Kidney epithelial cell (primary cell): ENCODE measurements around the gene ABLIM1. TPM values are rescaled to one million over a fixed set of nuclear protein-coding genes. Genes with fewer than 3 reads are reported as not detected.

Experiments
- DNase-seq: peaks from one replicate; pipeline ENCODE4 v3.0.0-alpha.2; 2010; ENCODE audit warnings: low read depth
- H3K27me3 ChIP-seq: 2 replicates; pipeline ENCODE4 v1.6.0; 2011; ENCODE audit warnings: low read length; ENCODE audit not compliant: control insufficient read depth, insufficient read depth
- H3K36me3 ChIP-seq: 2 replicates; pipeline ENCODE4 v1.5.1; 2011; ENCODE audit warnings: low read length; ENCODE audit not compliant: control insufficient read depth, insufficient read depth
- H3K4me3 ChIP-seq: 2 replicates; pipeline ENCODE4 v1.5.1; 2011; ENCODE audit warnings: low read depth, mild to moderate bottlenecking, control low read depth, low read length
- total RNA-seq: library from RNA; depleted of rRNA; stranded (reverse); fragments of >200 nt; gene quantifications from 2 replicates; pipeline ENCODE4 v1.2.3, GENCODE V29; 2015
- TF ChIP-seq, protein P1 (sequence below): IDR thresholded peaks from 2 replicates; pipeline ENCODE4 v1.5.1; 2011; ENCODE audit warnings: mild to moderate bottlenecking, moderate library complexity, low read length, control low read depth, inconsistent platforms; ENCODE audit not compliant: insufficient read depth, poor library complexity, severe bottlenecking

The ABLIM1 gene
- total RNA-seq, 1 donor from 2014 or later, result 41.9 TPM

GRCh38 chr10:114678820-114679219, 20.7 kb upstream of the ABLIM1 start:
- Histone ChIP-seq H3K27me3 (no peaks in the 10 kb centered on the region), H3K4me3 (no peak overlapping the region), H3K36me3 (no peaks in the 10 kb centered on the region)
- TF ChIP-seq, protein P1, sequence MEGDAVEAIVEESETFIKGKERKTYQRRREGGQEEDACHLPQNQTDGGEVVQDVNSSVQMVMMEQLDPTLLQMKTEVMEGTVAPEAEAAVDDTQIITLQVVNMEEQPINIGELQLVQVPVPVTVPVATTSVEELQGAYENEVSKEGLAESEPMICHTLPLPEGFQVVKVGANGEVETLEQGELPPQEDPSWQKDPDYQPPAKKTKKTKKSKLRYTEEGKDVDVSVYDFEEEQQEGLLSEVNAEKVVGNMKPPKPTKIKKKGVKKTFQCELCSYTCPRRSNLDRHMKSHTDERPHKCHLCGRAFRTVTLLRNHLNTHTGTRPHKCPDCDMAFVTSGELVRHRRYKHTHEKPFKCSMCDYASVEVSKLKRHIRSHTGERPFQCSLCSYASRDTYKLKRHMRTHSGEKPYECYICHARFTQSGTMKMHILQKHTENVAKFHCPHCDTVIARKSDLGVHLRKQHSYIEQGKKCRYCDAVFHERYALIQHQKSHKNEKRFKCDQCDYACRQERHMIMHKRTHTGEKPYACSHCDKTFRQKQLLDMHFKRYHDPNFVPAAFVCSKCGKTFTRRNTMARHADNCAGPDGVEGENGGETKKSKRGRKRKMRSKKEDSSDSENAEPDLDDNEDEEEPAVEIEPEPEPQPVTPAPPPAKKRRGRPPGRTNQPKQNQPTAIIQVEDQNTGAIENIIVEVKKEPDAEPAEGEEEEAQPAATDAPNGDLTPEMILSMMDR, result no peak
- no peak for DNase-seq

- Histone ChIP-seq H3K36me3 (no peaks in the 10 kb centered on the region), H3K27me3 (no peaks in the 10 kb centered on the region), H3K4me3 (no peak overlapping the region)
- DNase-seq, result no peak
- TF ChIP-seq, protein P1, result no peak
Observed at GRCh38 chr10:114678336-114678735, 20.3 kb upstream of the ABLIM1 start.

DNA sequence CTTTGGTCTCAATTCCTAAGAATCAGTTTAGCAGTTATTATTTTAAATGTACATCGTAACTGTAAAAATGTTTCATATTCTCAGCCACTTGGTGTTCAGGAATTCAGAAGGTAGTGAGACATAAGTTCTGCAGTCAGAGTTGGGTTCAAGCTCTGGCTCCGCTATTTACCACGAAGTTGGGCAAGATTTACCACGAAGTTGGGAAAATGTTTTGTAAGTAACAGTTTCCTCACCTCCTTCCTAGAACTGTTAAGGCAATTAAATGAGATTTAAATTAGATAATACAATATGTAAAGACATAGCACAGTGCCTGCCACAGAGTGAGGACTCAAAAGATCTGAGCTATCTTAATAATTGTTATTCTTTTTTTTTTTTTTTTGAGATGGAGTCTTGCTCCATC, 16.3 kb upstream of the ABLIM1 start:
- TF ChIP-seq, protein P1, result no peak

DNA sequence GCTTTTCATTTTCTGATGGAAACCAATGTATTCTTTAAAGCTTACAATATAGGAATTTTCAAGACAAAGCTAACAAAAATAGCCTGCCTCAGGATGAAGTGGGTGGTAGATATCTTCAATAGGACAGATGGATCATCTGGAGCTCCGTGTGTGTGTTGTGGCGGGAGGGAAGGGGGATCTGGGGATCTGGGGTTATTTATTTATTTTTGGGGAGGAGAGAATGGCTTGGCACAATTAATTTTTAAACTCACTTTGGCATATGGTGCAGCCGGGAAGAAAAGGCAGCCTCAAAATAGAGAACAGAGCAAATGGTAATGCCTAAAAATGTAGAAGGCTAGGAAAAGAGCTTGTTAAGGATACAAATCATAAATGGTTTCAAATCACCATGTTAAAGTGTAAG, 11.6 kb upstream of the ABLIM1 start:
- Histone ChIP-seq H3K4me3 (no peak overlapping the region), H3K27me3 (no peaks in the 10 kb centered on the region), H3K36me3 (no peaks in the 10 kb centered on the region)
- TF ChIP-seq, protein P1, result no peak
- no peak for DNase-seq

More for the DNA sequence above, 16.3 kb upstream of the ABLIM1 start:
- no peak overlapping the region for H3K4me3 ChIP-seq
- no peaks in the 10 kb centered on the region for H3K27me3 ChIP-seq
- no peak for DNase-seq
- H3K36me3 ChIP-seq, result no peaks in the 10 kb centered on the region

DNA sequence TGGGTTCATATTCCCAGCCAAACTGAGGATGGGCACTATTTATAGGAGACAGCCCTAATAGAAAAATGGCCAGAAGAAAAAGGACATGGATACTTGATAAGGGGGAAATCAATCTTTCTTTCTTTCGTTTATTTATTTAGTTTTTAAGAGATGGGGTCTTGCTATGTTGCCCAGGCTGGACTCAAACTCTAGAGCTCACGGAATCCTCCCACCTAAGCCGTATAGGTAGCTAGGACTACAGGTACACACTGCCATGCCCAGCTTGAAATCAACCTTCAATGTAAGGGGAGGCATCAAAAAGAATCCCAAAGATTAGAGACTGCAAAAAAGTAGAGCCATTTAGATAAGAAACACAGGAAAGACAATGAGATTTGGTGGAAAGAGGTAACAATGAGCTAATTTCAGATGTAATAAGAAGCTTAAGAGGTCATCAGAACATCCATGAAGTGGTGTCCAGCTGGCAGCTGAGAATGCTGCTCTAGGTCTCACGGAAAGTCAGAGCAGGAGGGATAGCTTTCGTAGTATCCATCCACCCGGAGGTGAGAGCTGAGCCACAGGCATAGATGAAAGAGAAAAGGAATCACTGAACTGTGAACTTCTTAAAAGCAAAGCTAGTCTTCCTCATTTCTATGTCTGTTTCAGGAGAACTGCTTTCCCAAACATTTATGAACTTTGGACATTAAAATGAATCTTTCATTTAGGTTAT, 10.5 kb upstream of the ABLIM1 start:
- TF ChIP-seq, protein P1, result no peak
- H3K36me3 ChIP-seq, result no peaks in the 10 kb centered on the region
- H3K27me3 ChIP-seq, result no peaks in the 10 kb centered on the region
- no peak for DNase-seq
- H3K4me3 ChIP-seq, result no peak overlapping the region

DNA sequence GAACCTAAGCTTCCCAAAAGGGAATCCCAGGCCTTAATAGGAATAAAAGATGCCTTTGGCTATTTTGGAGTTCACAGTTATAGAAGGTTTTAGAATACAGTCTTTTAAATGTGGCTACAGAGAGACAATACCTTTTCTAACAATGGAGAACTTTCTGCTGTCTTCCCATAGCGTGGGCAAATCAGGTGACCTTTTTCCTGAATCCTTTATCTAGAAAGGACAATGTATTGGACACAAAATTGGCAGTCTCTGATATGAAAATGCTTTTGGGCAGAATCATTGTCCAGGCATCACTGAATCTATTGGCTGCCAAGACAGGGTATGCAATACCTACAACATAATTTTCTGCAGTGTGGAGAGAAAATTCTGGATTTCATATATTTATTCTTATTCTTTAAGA, 7.8 kb upstream of the ABLIM1 start:
- H3K4me3 ChIP-seq, result no peak overlapping the region
- TF ChIP-seq, protein P1, result no peak
- DNase-seq, result no peak

More for the DNA sequence above, 7.8 kb upstream of the ABLIM1 start:
- Histone ChIP-seq H3K27me3 (no peaks in the 10 kb centered on the region), H3K36me3 (no peaks in the 10 kb centered on the region)
